A673 (cell line): ENCODE measurements around the gene RNGTT. TPM values are rescaled to one million over a fixed set of nuclear protein-coding genes. Genes with fewer than 3 reads are reported as not detected.

ENCODE experiments used
- BruUV-seq: library from RNA; stranded (reverse); fragments of 400-500 nt; replicated peaks from 2 replicates; lab custom pipeline; 2021; lab: Mats Ljungman, UMichigan
- CTCF ChIA-PET: fragments of 300-600 bp; sonication (Branson Sonifier 250); formaldehyde crosslinking; loops from one replicate; lab custom pipeline; 2022; ENCODE audit warnings: antibody characterized with exemption; lab: Charles Lee
- POLR2A ChIA-PET: fragments of 300-600 bp; sonication (Branson Sonifier 250); formaldehyde crosslinking; loops from one replicate; lab custom pipeline; 2022; ENCODE audit warnings: antibody characterized with exemption; ENCODE audit not compliant: low non-redundant PET; lab: Charles Lee
- DNase-seq: peaks from one replicate; pipeline ENCODE4 v3.0.0-alpha.2; 2015; ENCODE audit warnings: low spot score
- H3K27ac ChIP-seq: fragments of 200-600 bp; sonication (generic); 2 replicates; pipeline ENCODE4 v1.5.1; 2016; ENCODE audit warnings: mixed run types, low read depth, mild to moderate bottlenecking, mixed read lengths, antibody characterized with exemption, low read length; ENCODE audit not compliant: poor library complexity, severe bottlenecking
- H3K27me3 ChIP-seq: fragments of 200-600 bp; sonication (generic); replicated peaks from 2 replicates; pipeline ENCODE4 v1.6.1; 2017; ENCODE audit warnings: mixed run types, low read depth, mild to moderate bottlenecking, mixed read lengths, antibody characterized with exemption, low read length; ENCODE audit not compliant: insufficient read depth, poor library complexity
- H3K36me3 ChIP-seq: fragments of 200-600 bp; sonication (generic); 2 replicates; pipeline ENCODE4 v1.6.1; 2016; ENCODE audit warnings: mixed run types, mild to moderate bottlenecking, mixed read lengths, antibody characterized with exemption, low read length; ENCODE audit not compliant: insufficient read depth, poor library complexity, severe bottlenecking
- H3K4me1 ChIP-seq: fragments of 200-600 bp; sonication (generic); 2 replicates; pipeline ENCODE4 v1.6.1; 2017; ENCODE audit warnings: mixed run types, mild to moderate bottlenecking, mixed read lengths, antibody characterized with exemption, low read length; ENCODE audit not compliant: insufficient read depth, poor library complexity, severe bottlenecking
- H3K4me3 ChIP-seq: fragments of 200-600 bp; sonication (generic); 2 replicates; pipeline ENCODE4 v1.5.1; 2016; ENCODE audit warnings: low read depth, mixed run types, mild to moderate bottlenecking, mixed read lengths, low read length; ENCODE audit not compliant: poor library complexity, severe bottlenecking
- H3K9me3 ChIP-seq: fragments of 200-600 bp; sonication (generic); 2 replicates; pipeline ENCODE4 v1.6.1; 2016; ENCODE audit warnings: mixed run types, low read depth, mild to moderate bottlenecking, mixed read lengths, antibody characterized with exemption, low read length; ENCODE audit not compliant: poor library complexity, severe bottlenecking
- EZH2 ChIP-seq: fragments of 200-600 bp; sonication (generic); IDR thresholded peaks from 2 replicates; pipeline ENCODE4 v1.6.1; 2017; ENCODE audit warnings: borderline replicate concordance, low read depth, mild to moderate bottlenecking, mixed read lengths, antibody characterized with exemption, low read length; ENCODE audit not compliant: poor library complexity, severe bottlenecking
- intact Hi-C: fragments of 100-400 bp; cut with micrococcal nuclease; formaldehyde crosslinking; loops from one replicate; pipeline ENCODE4 v1.10.0; 2022; ENCODE audit not compliant: unreplicated experiment
- total RNA-seq: library from RNA; stranded (reverse); gene quantifications from 2 replicates; pipeline ENCODE4 v1.2.3, GENCODE V29; 2021
- TF ChIP-seq, protein P1 (sequence below): fragments of 300-800, 200-600 bp; sonication (generic); conservative IDR thresholded peaks from 2 replicates; pipeline ENCODE4 v1.5.1; 2017; ENCODE audit warnings: low read depth, mild to moderate bottlenecking, antibody characterized with exemption, low read length, moderate library complexity, mixed read lengths

The RNGTT gene
- total RNA-seq, 1 experiment from 2014 or later = 31.8 TPM

DNA sequence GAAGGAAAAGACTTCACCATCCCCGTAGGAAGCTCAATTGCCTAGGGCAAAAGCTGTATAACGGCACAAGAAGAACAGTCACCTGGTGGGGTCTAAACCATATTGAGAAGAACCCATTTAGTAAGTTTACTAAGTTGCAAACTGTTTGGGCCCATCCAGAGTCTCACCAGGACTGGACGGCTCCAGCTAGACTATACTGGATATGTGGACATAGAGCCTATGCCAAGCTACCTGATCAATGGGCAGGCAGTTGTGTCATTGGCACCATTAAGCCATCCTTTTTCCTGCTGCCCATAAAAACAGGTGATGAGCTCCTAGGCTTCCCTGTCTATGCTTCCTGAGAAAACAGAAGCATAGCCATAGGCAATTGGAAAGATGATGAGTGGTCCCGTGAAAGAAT, 293.9 kb downstream of the RNGTT start:
- Histone ChIP-seq H3K27ac (no peak overlapping the region), H3K27me3 (no peaks in the 10 kb centered on the region), H3K4me1 (no peaks in the 10 kb centered on the region), H3K36me3 (no peaks in the 10 kb centered on the region), H3K9me3 (peaks cover 19% of the 10 kb centered on the region), H3K4me3 (no peak overlapping the region)
- no peak for DNase-seq
- no peak for TF ChIP-seq EZH2
- TF ChIP-seq, protein P1, sequence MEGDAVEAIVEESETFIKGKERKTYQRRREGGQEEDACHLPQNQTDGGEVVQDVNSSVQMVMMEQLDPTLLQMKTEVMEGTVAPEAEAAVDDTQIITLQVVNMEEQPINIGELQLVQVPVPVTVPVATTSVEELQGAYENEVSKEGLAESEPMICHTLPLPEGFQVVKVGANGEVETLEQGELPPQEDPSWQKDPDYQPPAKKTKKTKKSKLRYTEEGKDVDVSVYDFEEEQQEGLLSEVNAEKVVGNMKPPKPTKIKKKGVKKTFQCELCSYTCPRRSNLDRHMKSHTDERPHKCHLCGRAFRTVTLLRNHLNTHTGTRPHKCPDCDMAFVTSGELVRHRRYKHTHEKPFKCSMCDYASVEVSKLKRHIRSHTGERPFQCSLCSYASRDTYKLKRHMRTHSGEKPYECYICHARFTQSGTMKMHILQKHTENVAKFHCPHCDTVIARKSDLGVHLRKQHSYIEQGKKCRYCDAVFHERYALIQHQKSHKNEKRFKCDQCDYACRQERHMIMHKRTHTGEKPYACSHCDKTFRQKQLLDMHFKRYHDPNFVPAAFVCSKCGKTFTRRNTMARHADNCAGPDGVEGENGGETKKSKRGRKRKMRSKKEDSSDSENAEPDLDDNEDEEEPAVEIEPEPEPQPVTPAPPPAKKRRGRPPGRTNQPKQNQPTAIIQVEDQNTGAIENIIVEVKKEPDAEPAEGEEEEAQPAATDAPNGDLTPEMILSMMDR = no peak
- intact Hi-C loops = no loop called here
- ChIA-PET CTCF (no interaction called here), POLR2A (no interaction called here)
- BruUV-seq = no TSS peak

DNA sequence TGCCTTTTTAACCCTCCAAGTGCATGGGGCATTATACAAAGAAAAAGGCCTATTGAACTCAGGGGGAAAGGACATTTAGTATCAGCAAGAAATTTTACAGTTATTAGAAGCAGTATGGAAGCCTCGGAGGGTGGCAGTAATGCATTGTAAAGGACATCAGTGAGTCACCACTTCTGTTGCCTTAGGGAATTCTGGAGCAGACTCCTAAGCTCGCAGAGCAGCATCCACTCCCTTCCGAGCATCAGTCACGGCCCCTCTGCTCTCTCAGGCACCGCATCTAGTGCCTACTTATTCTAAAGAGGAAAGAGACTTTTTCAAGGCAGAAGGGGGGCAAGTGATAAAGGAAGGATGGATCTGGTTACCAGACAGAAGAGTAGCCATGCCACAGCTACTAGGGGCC, 296.5 kb downstream of the RNGTT start:
- no peaks in the 10 kb centered on the region for H3K4me1 ChIP-seq
- no peak for DNase-seq
- BruUV-seq = no TSS peak
- no peak overlapping the region for H3K4me3 ChIP-seq
- CTCF ChIA-PET = no interaction called here
- peaks cover 19% of the 10 kb centered on the region for H3K9me3 ChIP-seq
- intact Hi-C loops = no loop called here
- no peak overlapping the region for H3K27ac ChIP-seq
- POLR2A ChIA-PET = no interaction called here
- H3K36me3 ChIP-seq = no peaks in the 10 kb centered on the region
- H3K27me3 ChIP-seq = no peaks in the 10 kb centered on the region
- TF ChIP-seq EZH2 = no peak
- TF ChIP-seq, protein P1 = no peak

DNA sequence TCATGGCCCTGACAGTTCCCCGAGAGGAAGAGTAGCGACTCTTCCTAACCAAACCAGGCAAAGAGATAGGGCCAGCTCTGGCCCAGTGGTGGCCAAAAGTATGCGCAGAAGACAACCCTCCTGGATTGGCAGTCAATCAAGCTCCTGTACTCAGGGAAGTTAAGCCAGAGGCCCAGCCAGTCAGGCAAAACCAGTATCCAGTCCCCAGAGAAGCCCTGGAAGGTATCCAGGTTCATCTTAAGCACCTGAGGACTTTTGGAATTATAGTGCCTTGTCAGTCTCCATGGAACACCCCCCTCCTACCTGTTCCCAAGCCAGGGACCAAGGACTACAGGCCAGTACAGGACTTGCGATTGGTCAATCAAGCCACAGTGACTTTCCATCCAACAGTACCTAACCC, 298.3 kb downstream of the RNGTT start:
- TF ChIP-seq, protein P1 = no peak
- TF ChIP-seq EZH2 = no peak
- ChIA-PET POLR2A (no interaction called here), CTCF (no interaction called here)
- no TSS peak for BruUV-seq
- Histone ChIP-seq H3K9me3 (peaks cover 8% of the 10 kb centered on the region), H3K36me3 (no peaks in the 10 kb centered on the region), H3K4me3 (no peak overlapping the region), H3K4me1 (no peaks in the 10 kb centered on the region), H3K27me3 (no peaks in the 10 kb centered on the region), H3K27ac (no peak overlapping the region)
- no peak for DNase-seq
- intact Hi-C loops = no loop called here
